Fibroblast of skin of left quadriceps (primary cell): Measurements from ENCODE around the gene CEP68.
"Not testable (repeated sequence)": the region's sequence is repeated elsewhere in the genome, so short reads cannot be mapped to it uniquely, and the experiment has no call there.

Experiments
- DNase-seq, 2 experiments: peaks; one replicate each; pipeline ENCODE4 v3.0.0-alpha.2; 2013; ENCODE audit warnings: low read depth in 2 of 2

CEP68 gene

GRCh38 chr2:65056215-65057053 is at the start of gene CEP68:
Gene CEP68 (plus strand): TSS chr2:65056416. CDS start chr2:65069445, 13,029 bp downstream.
- DNase-seq, result peak; percentile 90 to 91

GRCh38 chr2:65013776-65014175 is 42.4 kb upstream of the CEP68 start:
- no peak for DNase-seq

- no peak for DNase-seq
Observed at GRCh38 chr2:65015731-65016130, 40.5 kb upstream of the CEP68 start.

- DNase-seq, result no peak
Observed at GRCh38 chr2:65016789-65017188, 39.4 kb upstream of the CEP68 start.

GRCh38 chr2:65017335-65017734 is 38.9 kb upstream of the CEP68 start:
- DNase-seq, result no peak

GRCh38 chr2:65018141-65018582 is 38.1 kb upstream of the CEP68 start:
- no peak for DNase-seq

- DNase-seq, result no peak
Observed at GRCh38 chr2:65019010-65019409, 37.2 kb upstream of the CEP68 start.

GRCh38 chr2:65019675-65020195 is 36.5 kb upstream of the CEP68 start:
- no peak for DNase-seq

- not testable (repeated sequence) for DNase-seq
Observed at GRCh38 chr2:65020251-65020650, 36.0 kb upstream of the CEP68 start.

GRCh38 chr2:65020943-65021528 is 35.2 kb upstream of the CEP68 start:
- no peak for DNase-seq

- DNase-seq, result no peak
Observed at GRCh38 chr2:65021709-65022108, 34.5 kb upstream of the CEP68 start.

- no peak for DNase-seq
Observed at GRCh38 chr2:65022189-65022588, 34.0 kb upstream of the CEP68 start.

- DNase-seq, result no peak
Observed at GRCh38 chr2:65023742-65024141, 32.5 kb upstream of the CEP68 start.

- DNase-seq, result peak; percentile 85 to 87
Observed at GRCh38 chr2:65024149-65024829, 31.9 kb upstream of the CEP68 start.

- DNase-seq, result no peak
Observed at GRCh38 chr2:65025453-65026123, 30.6 kb upstream of the CEP68 start.

GRCh38 chr2:65026154-65026553 is 30.1 kb upstream of the CEP68 start:
- no peak for DNase-seq

GRCh38 chr2:65026704-65027464 is 29.3 kb upstream of the CEP68 start:
- DNase-seq, result no peak

- DNase-seq, result no peak
Observed at GRCh38 chr2:65027616-65028244, 28.5 kb upstream of the CEP68 start.

- no peak for DNase-seq
Observed at GRCh38 chr2:65030476-65031332, 25.5 kb upstream of the CEP68 start.
